H1 (cell line): ENCODE results near the gene SMTN. TPM values are rescaled to one million over a fixed set of nuclear protein-coding genes. Genes with fewer than 3 reads are reported as not detected.

ENCODE experiments used
- CTCF ChIA-PET: fragments of 300-600 bp; sonication (Branson Sonifier 250); formaldehyde crosslinking; loops from one replicate; lab custom pipeline; 2021; ENCODE audit not compliant: partially characterized antibody; lab: Charles Lee
- POLR2A ChIA-PET: fragments of 300-600 bp; sonication (Branson Sonifier 250); formaldehyde crosslinking; loops from one replicate; lab custom pipeline; 2021; ENCODE audit warnings: inconsistent platforms; ENCODE audit not compliant: partially characterized antibody; lab: Charles Lee
- DNase-seq, 2 experiments: peaks; one replicate each; pipeline versions ENCODE4 v3.0.0 to v3.0.0-alpha.2; 2010 to 2022; ENCODE audit warnings: low spot score in 2 of 2, low read depth in 1 of 2, mixed read lengths in 1 of 2
- FAIRE-seq: peaks from 2 replicates; lab custom pipeline; 2011; peaks lifted over from hg19 to GRCh38; lab: Jason Lieb, UNC
- H2AFZ ChIP-seq: 2 replicates; pipeline ENCODE4 v1.8.1; 2012; ENCODE audit warnings: low read length, inconsistent platforms
- H2AK5ac ChIP-seq: 2 replicates; pipeline ENCODE4 v1.6.1; 2013; ENCODE audit warnings: low read depth, low read length
- H2BK120ac ChIP-seq: replicated peaks from 2 replicates; pipeline ENCODE3; 2013; ENCODE audit warnings: low read depth, low read length, inconsistent platforms
- H2BK12ac ChIP-seq: 2 replicates; pipeline ENCODE4 v1.6.1; 2013; ENCODE audit warnings: low read depth, low read length
- H2BK15ac ChIP-seq: 2 replicates; pipeline ENCODE4 v1.6.1; 2013; ENCODE audit warnings: low read length
- H2BK20ac ChIP-seq: 2 replicates; pipeline ENCODE4 v1.6.1; 2013; ENCODE audit warnings: low read length
- H2BK5ac ChIP-seq: 2 replicates; pipeline ENCODE4 v1.6.1; 2013; ENCODE audit warnings: low read depth, low read length
- H3K14ac ChIP-seq: 2 replicates; pipeline ENCODE4 v1.6.1; 2013; ENCODE audit warnings: inconsistent platforms; ENCODE audit not compliant: insufficient read length
- H3K18ac ChIP-seq: 2 replicates; pipeline ENCODE4 v1.6.1; 2013; ENCODE audit warnings: low read length; ENCODE audit errors: extremely low read depth
- H3K23ac ChIP-seq: 2 replicates; pipeline ENCODE4 v1.6.1; 2013; ENCODE audit warnings: inconsistent platforms; ENCODE audit not compliant: insufficient read length
- H3K23me2 ChIP-seq: 2 replicates; pipeline ENCODE4 v1.6.1; 2013; ENCODE audit warnings: low read depth, low read length
- H3K27ac ChIP-seq: 2 replicates; pipeline ENCODE4 v1.6.1; 2011; ENCODE audit warnings: low read depth, low read length, inconsistent platforms
- H3K27me3 ChIP-seq, 4 experiments: replicated peaks in 1 of 4; 1 replicate in 1 of 4; 2 replicates in 3 of 4; pipeline versions ENCODE4 v1.6.1 to v1.8.1; 2011 to 2013; ENCODE audit warnings: low read length in 3 of 4, mild to moderate bottlenecking in 3 of 4, inconsistent platforms in 2 of 4, mixed read lengths in 2 of 4, moderate library complexity in 1 of 4; ENCODE audit not compliant: control insufficient read depth in 3 of 4, insufficient read depth in 3 of 4; ENCODE audit errors: extremely low read depth in 1 of 4
- H3K36me3 ChIP-seq, 4 experiments: 2 replicates each; pipeline versions ENCODE4 v1.6.1 to v1.8.1; 2011 to 2013; ENCODE audit warnings: mild to moderate bottlenecking in 4 of 4, low read length in 3 of 4, moderate library complexity in 2 of 4, control low read depth in 1 of 4, inconsistent platforms in 1 of 4; ENCODE audit not compliant: insufficient read depth in 4 of 4, control insufficient read depth in 2 of 4
- H3K4ac ChIP-seq: replicated peaks from 2 replicates; pipeline ENCODE3; 2013; ENCODE audit warnings: low read length, low read depth, mixed read lengths, inconsistent platforms; ENCODE audit not compliant: insufficient read length
- H3K4me1 ChIP-seq, 4 experiments: replicated peaks in 1 of 4; 1 replicate in 1 of 4; 2 replicates in 3 of 4; pipeline versions ENCODE4 v1.6.1 to v1.8.1; 2011 to 2013; ENCODE audit warnings: low read length in 3 of 4, inconsistent platforms in 2 of 4, mixed read lengths in 1 of 4; ENCODE audit not compliant: insufficient read depth in 4 of 4, control insufficient read depth in 3 of 4
- H3K4me2 ChIP-seq, 2 experiments: 2 replicates each; pipeline versions ENCODE4 v1.6.1 to v1.8.1; 2011 to 2013; ENCODE audit warnings: low read depth in 2 of 2, low read length in 2 of 2, control low read depth in 1 of 2, inconsistent platforms in 1 of 2, mild to moderate bottlenecking in 1 of 2; ENCODE audit not compliant: insufficient read depth in 1 of 2
- H3K4me3 ChIP-seq, 4 experiments: fragments of 200-600, 300-600 bp in 1 of 4; sonication (generic), shearing (Covaris generic), sonication (Bioruptor Twin) in 1 of 4; 2 replicates each; pipeline versions ENCODE4 v1.5.1 to v1.8.1; 2011 to 2016; ENCODE audit warnings: low read length in 4 of 4, low read depth in 3 of 4, control low read depth in 2 of 4, inconsistent platforms in 2 of 4, mild to moderate bottlenecking in 2 of 4, mixed read lengths in 1 of 4, moderate library complexity in 1 of 4; ENCODE audit not compliant: insufficient read depth in 2 of 4; ENCODE audit errors: extremely low read depth in 1 of 4
- H3K56ac ChIP-seq: replicated peaks from 2 replicates; pipeline ENCODE3; 2013; ENCODE audit warnings: low read depth, mild to moderate bottlenecking, mixed read lengths, low read length, inconsistent platforms; ENCODE audit not compliant: insufficient read length
- H3K79me1 ChIP-seq: 2 replicates; pipeline ENCODE4 v1.6.1; 2013; ENCODE audit warnings: low read depth, low read length, control low read depth
- H3K79me2 ChIP-seq, 2 experiments: 2 replicates each; pipeline versions ENCODE4 v1.6.1 to v1.8.1; 2012 to 2013; ENCODE audit warnings: low read length in 2 of 2, mild to moderate bottlenecking in 2 of 2, inconsistent platforms in 1 of 2; ENCODE audit not compliant: insufficient read depth in 2 of 2, control insufficient read depth in 1 of 2
- H3K9ac ChIP-seq, 4 experiments: replicated peaks in 1 of 4; 1 replicate in 1 of 4; 2 replicates in 3 of 4; pipeline versions ENCODE4 v1.6.1 to v1.8.1; 2011 to 2013; ENCODE audit warnings: low read depth in 3 of 4, low read length in 3 of 4, control low read depth in 2 of 4, mild to moderate bottlenecking in 2 of 4, moderate library complexity in 2 of 4, inconsistent platforms in 1 of 4; ENCODE audit errors: extremely low read depth in 1 of 4
- H3K9me3 ChIP-seq, 2 experiments: 2 replicates each; pipeline versions ENCODE4 v1.6.1 to v1.8.1; 2012 to 2013; ENCODE audit warnings: mild to moderate bottlenecking in 2 of 2, moderate library complexity in 2 of 2, control low read depth in 1 of 2, inconsistent platforms in 1 of 2, low read depth in 1 of 2, low read length in 1 of 2, mixed read lengths in 1 of 2; ENCODE audit not compliant: insufficient read depth in 2 of 2
- H4K20me1 ChIP-seq, 2 experiments: replicated peaks in 1 of 2; 2 replicates each; pipeline versions ENCODE3 to v1.8.1; 2011 to 2013; ENCODE audit warnings: inconsistent platforms in 2 of 2, low read length in 2 of 2, mild to moderate bottlenecking in 1 of 2; ENCODE audit not compliant: insufficient read depth in 2 of 2, control insufficient read depth in 1 of 2
- H4K5ac ChIP-seq: 2 replicates; pipeline ENCODE4 v1.6.1; 2013; ENCODE audit warnings: low read length, low read depth, mixed read lengths, inconsistent platforms; ENCODE audit not compliant: insufficient read length
- H4K8ac ChIP-seq: 2 replicates; pipeline ENCODE4 v1.8.0; 2013; ENCODE audit warnings: mild to moderate bottlenecking, moderate library complexity, low read length, inconsistent platforms; ENCODE audit not compliant: insufficient read depth; ENCODE audit errors: extremely low read depth
- H4K91ac ChIP-seq: replicated peaks from 2 replicates; pipeline ENCODE3; 2013; ENCODE audit warnings: low read length, mixed read lengths, inconsistent platforms; ENCODE audit not compliant: insufficient read length
- CEBPB ChIP-seq: IDR thresholded peaks from 2 replicates; pipeline ENCODE4 v1.6.1; 2012; ENCODE audit warnings: low read depth, low read length
- SIRT6 ChIP-seq: IDR thresholded peaks from one replicate; pipeline ENCODE4 v1.7.1; 2012; ENCODE audit warnings: low read length, inconsistent platforms
- WGBS, 2 experiments: shearing (Covaris generic) in 1 of 2; methylation state at CpG; one replicate each; pipeline versions ENCODE4 v1.1.6 to v1.1.7; 2013 to 2015; ENCODE audit warnings: low lambda C conversion rate in 2 of 2, mixed read lengths in 2 of 2, inconsistent platforms in 1 of 2, low coverage in 1 of 2, missing lambda C conversion rate in 1 of 2; ENCODE audit not compliant: insufficient replicate concordance in 2 of 2, insufficient coverage in 1 of 2, insufficient read length in 1 of 2; ENCODE audit errors: extremely low coverage in 1 of 2, missing lambda C conversion rate in 1 of 2; 5-methylcytosine and 5-hydroxymethylcytosine counted together
- polyA plus RNA-seq, 7 experiments: library from polyadenylated mRNA; depleted of rRNA in 3 of 7; stranded (reverse) in 5 of 7; unstranded in 2 of 7; fragments of >200 nt in 5 of 7; fragments of 200-250 nt in 2 of 7; gene quantifications; 1 replicate in 5 of 7; 2 replicates in 1 of 7; 4 replicates in 1 of 7; pipeline versions ENCODE4 v1.2.1 to v1.2.3, GENCODE V29; 2011 to 2013; ENCODE audit warnings: missing spikeins in 2 of 7, mixed read lengths in 2 of 7
- total RNA-seq: library from RNA; stranded (reverse); fragmentation: NEBNext Ultra II Directional; extraction: Animal tissue kit (Norgen Biotek cat#: 25700); gene quantifications from 2 replicates; pipeline ENCODE4 v1.2.1, GENCODE V29; 2021
- TF ChIP-seq, protein P1 (sequence below): IDR thresholded peaks from 2 replicates; pipeline ENCODE4 v1.6.1; 2011; ENCODE audit warnings: low read depth, mild to moderate bottlenecking, low read length; ENCODE audit not compliant: insufficient read depth

SMTN gene
- total and polyA plus RNA-seq, 2 of the 8 experiments (the other 6 are each of a cell fraction or from before 2014, with no cell fraction given): 12.3 to 20.8 TPM

DNA sequence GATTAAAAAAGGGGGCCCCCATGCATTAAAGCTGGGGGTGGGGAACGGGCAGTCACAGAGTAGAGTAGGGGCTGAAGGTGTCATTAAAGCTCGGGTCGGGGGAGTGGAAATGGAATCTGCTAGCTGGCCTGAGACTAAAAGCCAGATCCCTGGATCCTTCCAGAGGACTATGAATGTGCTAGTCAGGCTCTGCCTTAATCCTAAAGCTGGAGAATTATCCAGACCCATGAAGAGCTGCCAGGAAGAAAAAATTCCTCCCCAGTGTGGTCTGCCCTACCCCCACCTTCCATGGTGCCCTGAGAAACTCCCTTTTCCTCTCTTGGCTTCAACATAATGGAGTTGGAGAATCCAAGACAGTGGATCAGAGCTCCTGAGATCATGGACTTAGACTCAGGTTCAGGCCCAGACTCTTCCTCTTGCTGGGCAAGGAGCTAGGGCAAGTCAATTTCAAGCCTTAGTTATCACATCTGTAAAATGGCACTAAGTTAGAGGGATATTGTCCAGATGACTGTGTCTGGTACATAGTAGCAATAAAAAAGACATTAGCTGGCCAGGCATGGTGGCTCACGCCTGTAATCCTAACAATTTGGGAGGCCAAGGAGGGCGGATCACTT, 24.0 kb upstream of the SMTN start:
- DNase-seq (no peak), FAIRE-seq (no peak)
- H3K36me3 ChIP-seq: no peaks in the 10 kb centered on the region
- H4K20me1 ChIP-seq: no peaks in the 10 kb centered on the region
- no peak overlapping the region for H4K91ac ChIP-seq
- H2BK15ac ChIP-seq: no peak overlapping the region
- CTCF ChIA-PET: interaction anchor here (1.0 to 2.0 kb wide), 5 partner anchors 11 to 91 kb away, joined by 3 to 10 read pairs (median 3); no protein-coding TSS in a partner anchor
- POLR2A ChIA-PET: interaction anchor here (0.7 to 1.7 kb wide), 5 partner anchors 11 to 136 kb away, joined by 3 to 6 read pairs (median 3); partner anchors contain the start of genes MORC2 and TUG1
- TF ChIP-seq SIRT6 (no peak), CEBPB (no peak)
- TF ChIP-seq, protein P1, sequence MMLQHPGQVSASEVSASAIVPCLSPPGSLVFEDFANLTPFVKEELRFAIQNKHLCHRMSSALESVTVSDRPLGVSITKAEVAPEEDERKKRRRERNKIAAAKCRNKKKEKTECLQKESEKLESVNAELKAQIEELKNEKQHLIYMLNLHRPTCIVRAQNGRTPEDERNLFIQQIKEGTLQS: no peak
- no peak overlapping the region for H3K4ac ChIP-seq
- H3K9me3 ChIP-seq: no peaks in the 10 kb centered on the region
- no peak overlapping the region for H2BK5ac ChIP-seq
- no peaks in the 10 kb centered on the region for H3K27me3 ChIP-seq
- no peak overlapping the region for H3K56ac ChIP-seq
- no peak overlapping the region for H3K14ac ChIP-seq
- H3K9ac ChIP-seq: no peak overlapping the region
- H3K18ac ChIP-seq: no peak overlapping the region
- no peak overlapping the region for H4K5ac ChIP-seq
- H3K4me2 ChIP-seq: no peak overlapping the region
- H3K4me3 ChIP-seq: no peak overlapping the region
- 68% methylated on average over 5 of the region's 5 CpGs; no CpG with 5 or more reads in 1 of the 2 experiments for WGBS, 2 experiments
- no peak overlapping the region for H2AK5ac ChIP-seq
- no peak overlapping the region for H2AFZ ChIP-seq
- no peaks in the 10 kb centered on the region for H3K79me1 ChIP-seq
- no peak overlapping the region for H3K27ac ChIP-seq
- no peaks in the 10 kb centered on the region for H3K23me2 ChIP-seq
- H4K8ac ChIP-seq: no peak overlapping the region
- H3K4me1 ChIP-seq: peaks cover 0 to 3% (median 0%) of the 10 kb centered on the region in 4 experiments; a peak in 1 of 7 replicates
- no peak overlapping the region for H2BK120ac ChIP-seq
- H3K79me2 ChIP-seq: no peaks in the 10 kb centered on the region
- no peak overlapping the region for H2BK12ac ChIP-seq
- H2BK20ac ChIP-seq: no peak overlapping the region
- H3K23ac ChIP-seq: no peak overlapping the region
